ENCODE results near the gene DSCAML1. TPM values are rescaled to one million over a fixed set of nuclear protein-coding genes. Genes with fewer than 3 reads are reported as not detected.

Gene DSCAML1
- total RNA-seq, 1 experiment from 2014 or later, result not detected

DNA sequence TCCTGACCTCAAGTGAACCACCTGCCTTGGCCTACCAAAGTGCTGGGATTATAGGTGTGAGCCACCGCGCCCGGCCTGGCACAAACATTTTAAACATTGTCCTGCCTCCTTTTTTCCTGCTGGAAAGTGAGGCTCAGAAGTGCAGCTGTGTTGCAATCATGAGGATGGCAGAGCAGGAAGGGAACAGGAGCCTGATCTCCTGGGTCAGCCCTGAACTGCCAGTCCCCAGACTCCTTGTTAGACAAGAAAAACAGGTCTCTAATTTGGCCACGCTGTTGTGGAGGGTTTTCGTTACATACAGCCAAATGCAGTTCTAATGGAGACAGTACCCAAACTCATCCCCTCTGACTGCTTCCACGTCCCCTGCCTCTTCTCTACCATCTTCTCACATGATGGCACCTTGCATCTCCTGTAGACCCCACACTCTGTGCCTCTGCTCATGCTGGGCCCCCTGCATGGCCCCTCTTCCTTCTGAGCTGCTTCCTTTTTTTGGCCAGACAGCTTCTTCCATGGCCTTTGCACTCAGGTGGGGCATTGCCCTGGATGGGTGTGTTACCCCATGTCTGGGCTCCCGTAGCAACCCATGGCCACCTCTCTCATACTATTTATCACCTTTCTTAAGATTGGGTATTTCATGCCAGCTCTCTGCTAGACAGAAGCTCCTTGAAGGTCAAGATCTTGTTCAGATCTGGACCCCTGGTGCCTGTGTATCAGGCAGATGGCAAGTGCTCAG is 242.2 kb downstream of the DSCAML1 start:
- peaks cover 90% of the 10 kb centered on the region for H3K27me3 ChIP-seq (ENCODE audit: insufficient read depth, low read length)

More for the DNA sequence above, 242.2 kb downstream of the DSCAML1 start:
- Histone ChIP-seq H3K4me3 (replicated peaks in 1 of 2; ENCODE audit: low read depth in 1 of 2, low read length in 2 of 2) (no peak overlapping the region), H2AFZ (ENCODE audit: low read depth, low read length, poor library complexity, severe bottlenecking) (no peak overlapping the region), H4K20me1 (ENCODE audit: insufficient read depth) (no peaks in the 10 kb centered on the region), H3K9ac (ENCODE audit: low read length) (no peak overlapping the region), H3K36me3 (ENCODE audit: control insufficient read depth in 1 of 2, insufficient read depth in 2 of 2, low read length in 2 of 2) (no peaks in the 10 kb centered on the region), H3K4me2 (ENCODE audit: low read length) (no peak overlapping the region), H3K27ac (ENCODE audit: low read depth, low read length) (no peak overlapping the region), H3K9me2 (ENCODE audit: insufficient read depth) (no peaks in the 10 kb centered on the region), H3K4me1 (ENCODE audit: control insufficient read depth in 1 of 2, insufficient read depth in 2 of 2, low read length in 2 of 2) (no peaks in the 10 kb centered on the region), H3K9me3 (ENCODE audit: control insufficient read depth in 1 of 2, insufficient read depth in 1 of 2, low read depth in 1 of 2, low read length in 2 of 2) (no peaks in the 10 kb centered on the region), H3K79me2 (ENCODE audit: insufficient read depth, low read length) (no peaks in the 10 kb centered on the region)
- no peak for TF ChIP-seq FOSL1 (IDR thresholded peaks at IDR 0.05; ENCODE audit: low read depth)
- no peak for TF ChIP-seq SIN3A (IDR thresholded peaks at IDR 0.05; ENCODE audit: low read depth)
- TF ChIP-seq JUND (IDR thresholded peaks at IDR 0.05), result no peak
- TF ChIP-seq MAX (IDR thresholded peaks at IDR 0.05), result no peak
- TF ChIP-seq EZH2phosphoT487 (IDR thresholded peaks at IDR 0.05; ENCODE audit: borderline replicate concordance), result no peak
- TF ChIP-seq EGR1 (IDR thresholded peaks at IDR 0.05; ENCODE audit: low read depth), result no peak
- no peak for TF ChIP-seq ZFX (IDR thresholded peaks at IDR 0.05)
- no peak for TF ChIP-seq POLR2AphosphoS5 (IDR thresholded peaks at IDR 0.05; ENCODE audit: low read depth, low read length)
- TF ChIP-seq SRF (IDR thresholded peaks at IDR 0.05; ENCODE audit: low read depth), result no peak
- no peak for TF ChIP-seq ELF1 (IDR thresholded peaks at IDR 0.05; ENCODE audit: borderline replicate concordance, low read depth)
- TF ChIP-seq YY1 (IDR thresholded peaks at IDR 0.05; ENCODE audit: extremely low read depth, insufficient replicate concordance, low read depth, low read length), result no peak
- TF ChIP-seq SP1 (IDR thresholded peaks at IDR 0.05; ENCODE audit: low read depth), result no peak
- TF ChIP-seq CTCF (IDR thresholded peaks at IDR 0.05 in 2 of 3, conservative IDR thresholded peaks at IDR 0.05 in 1 of 3; ENCODE audit: borderline replicate concordance in 1 of 3, insufficient read depth in 1 of 3, low read depth in 2 of 3, low read length in 2 of 3), result no peak
- TF ChIP-seq EZH2 (IDR thresholded peaks at IDR 0.05), result no peak
- intact Hi-C loops (cut with micrococcal nuclease), result no loop called here
- ATAC-seq, result no peak
- no peak for DNase-seq (ENCODE audit: low read depth, low spot score)
- ChIA-PET POLR2A (no interaction called here), CTCF (no interaction called here), RAD21 (ENCODE audit: low non-redundant PET in 1 of 2, low total read pairs in 2 of 2, uncharacterized antibody in 2 of 2, unreplicated experiment in 2 of 2) (no interaction called here)
- BruUV-seq (replicated peaks), result no TSS peak

Data from HCT116 (cell line).